Endodermal cell (in vitro differentiated cells): Measurements from ENCODE around the gene HSPG2. TPM values are rescaled to one million over a fixed set of nuclear protein-coding genes. Genes with fewer than 3 reads are reported as not detected.

ENCODE experiments used
- DNase-seq: peaks from one replicate; pipeline ENCODE4 v3.0.0-alpha.2; 2017
- H3K27ac ChIP-seq: 2 replicates; pipeline ENCODE4 v1.5.1; 2013; ENCODE audit warnings: mild to moderate bottlenecking, low read depth, low read length, moderate library complexity
- H3K27me3 ChIP-seq: 2 replicates; pipeline ENCODE4 v1.6.1; 2013; ENCODE audit warnings: mild to moderate bottlenecking, low read length, moderate library complexity; ENCODE audit not compliant: insufficient read depth, control insufficient read depth, poor library complexity, severe bottlenecking
- H3K36me3 ChIP-seq: 2 replicates; pipeline ENCODE4 v1.7.0; 2013; ENCODE audit warnings: mild to moderate bottlenecking, low read length, moderate library complexity; ENCODE audit not compliant: control insufficient read depth, insufficient read depth
- H3K4me1 ChIP-seq: one replicate; pipeline ENCODE4 v1.7.0; 2013; ENCODE audit warnings: low read length; ENCODE audit not compliant: control insufficient read depth, insufficient read depth
- H3K4me3 ChIP-seq: 2 replicates; pipeline ENCODE4 v1.5.1; 2013; ENCODE audit warnings: mild to moderate bottlenecking, low read length, moderate library complexity
- H3K9ac ChIP-seq: 2 replicates; pipeline ENCODE4 v1.6.1; 2013; ENCODE audit warnings: mild to moderate bottlenecking, low read length, moderate library complexity; ENCODE audit not compliant: poor library complexity, severe bottlenecking; ENCODE audit errors: extremely low read depth
- H3K9me3 ChIP-seq: 2 replicates; pipeline ENCODE4 v1.6.1; 2013; ENCODE audit warnings: mild to moderate bottlenecking, low read length, moderate library complexity; ENCODE audit not compliant: control insufficient read depth
- H3K27ac Mint-ChIP-seq: 2 replicates; pipeline ENCODE4 v1.8.0; 2020; ENCODE audit warnings: mixed read lengths
- H3K27me3 Mint-ChIP-seq: 2 replicates; pipeline ENCODE4 v1.8.0; 2021; ENCODE audit warnings: mild to moderate bottlenecking, mixed read lengths; ENCODE audit not compliant: insufficient read depth
- H3K36me3 Mint-ChIP-seq: 2 replicates; pipeline ENCODE4 v1.8.0; 2020; ENCODE audit warnings: low read depth, mixed read lengths
- H3K4me1 Mint-ChIP-seq: 2 replicates; pipeline ENCODE4 v1.8.0; 2020; ENCODE audit warnings: mixed read lengths
- H3K4me3 Mint-ChIP-seq: 2 replicates; pipeline ENCODE4 v1.8.0; 2020; ENCODE audit warnings: mild to moderate bottlenecking, moderate library complexity, mixed read lengths
- H3K9me3 Mint-ChIP-seq: 2 replicates; pipeline ENCODE4 v1.8.0; 2020; ENCODE audit warnings: mild to moderate bottlenecking, mixed read lengths
- WGBS, 2 experiments: methylation state at CpG; one replicate each; pipeline versions ENCODE4 v1.1.5 to v1.1.7; 2013; ENCODE audit warnings: missing lambda C conversion rate in 2 of 2, mixed read lengths in 1 of 2; ENCODE audit not compliant: insufficient coverage in 1 of 2, insufficient read length in 1 of 2; 5-methylcytosine and 5-hydroxymethylcytosine counted together
- total RNA-seq, 2 donors: library from RNA; stranded (reverse); fragmentation: NEBNext Ultra II Directional in 1 of 2; extraction: Animal tissue kit (Norgen Biotek cat#: 25700) in 1 of 2; gene quantifications; 2 replicates in 1 of 2; 3 replicates in 1 of 2; pipeline ENCODE4 v1.2.1, GENCODE V29; 2021
- TF ChIP-seq, protein P1 (sequence below): fragments of 200-600 bp; sonication (generic); conservative IDR thresholded peaks from 2 replicates; pipeline ENCODE4 v1.5.0; 2021; ENCODE audit warnings: antibody characterized with exemption, mild to moderate bottlenecking

Gene HSPG2
- total RNA-seq, 2 donors from 2014 or later: 222 to 227 TPM

DNA sequence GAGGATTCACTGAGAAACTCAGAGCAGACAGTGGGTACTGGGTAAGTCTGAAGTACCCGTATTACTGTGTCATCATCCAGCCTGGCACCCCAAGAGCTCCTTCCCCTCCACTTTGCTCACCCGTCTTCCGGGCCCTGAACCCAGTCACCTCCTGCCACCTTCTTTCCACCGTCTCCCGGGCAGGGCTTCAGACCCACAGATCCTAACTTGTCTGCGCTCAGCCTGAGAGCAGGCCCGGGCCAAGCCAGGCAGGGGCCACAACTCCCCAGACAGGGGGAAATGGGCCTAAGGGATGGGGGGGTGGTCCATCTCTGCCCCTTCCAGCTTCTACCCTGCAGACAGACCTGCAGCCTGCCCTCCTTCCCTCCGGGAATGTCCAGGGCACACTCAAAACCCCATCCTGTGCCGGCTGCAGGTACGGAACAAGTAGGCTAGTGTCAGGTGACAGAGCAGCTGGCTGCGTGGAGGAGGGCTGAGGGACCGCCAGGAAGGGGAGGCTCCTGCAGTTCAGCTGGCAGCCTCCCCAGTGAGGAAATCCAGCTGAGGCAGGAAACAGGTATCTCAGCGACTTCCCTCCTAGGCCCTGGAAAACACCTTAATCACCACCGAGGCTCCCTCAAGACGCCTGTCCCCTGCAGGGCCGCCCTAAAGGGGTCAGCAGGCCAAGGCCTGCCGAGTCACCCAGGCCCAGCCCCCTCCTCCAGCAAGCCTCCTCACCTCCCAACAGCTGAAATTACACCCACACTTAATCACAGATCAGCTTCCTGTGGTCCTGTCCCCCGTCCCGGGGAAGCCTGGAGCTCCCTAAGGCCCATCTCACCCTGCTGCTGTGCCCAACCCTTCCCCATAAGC, 3.5 kb downstream of the HSPG2 start:
- 40 to 63% methylated on average over 5 to 19 of the region's 19 CpGs for WGBS, 2 experiments
- peaks cover 49% of the 10 kb centered on the region for H3K4me1 Mint-ChIP-seq
- DNase-seq: peak; percentile 85
- H3K4me1 ChIP-seq: peaks cover 18% of the 10 kb centered on the region
- H3K9ac ChIP-seq: peak overlapping the region; percentile 47
- peaks cover 23% of the 10 kb centered on the region for H3K36me3 Mint-ChIP-seq
- H3K9me3 Mint-ChIP-seq: no peaks in the 10 kb centered on the region
- peak overlapping the region; percentile 85 for H3K4me3 ChIP-seq
- H3K9me3 ChIP-seq: no peaks in the 10 kb centered on the region
- no peaks in the 10 kb centered on the region for H3K27me3 Mint-ChIP-seq
- H3K4me3 Mint-ChIP-seq: peak overlapping the region; percentile 65
- H3K27me3 ChIP-seq: no peaks in the 10 kb centered on the region
- H3K36me3 ChIP-seq: peaks cover 49% of the 10 kb centered on the region
- TF ChIP-seq, protein P1, sequence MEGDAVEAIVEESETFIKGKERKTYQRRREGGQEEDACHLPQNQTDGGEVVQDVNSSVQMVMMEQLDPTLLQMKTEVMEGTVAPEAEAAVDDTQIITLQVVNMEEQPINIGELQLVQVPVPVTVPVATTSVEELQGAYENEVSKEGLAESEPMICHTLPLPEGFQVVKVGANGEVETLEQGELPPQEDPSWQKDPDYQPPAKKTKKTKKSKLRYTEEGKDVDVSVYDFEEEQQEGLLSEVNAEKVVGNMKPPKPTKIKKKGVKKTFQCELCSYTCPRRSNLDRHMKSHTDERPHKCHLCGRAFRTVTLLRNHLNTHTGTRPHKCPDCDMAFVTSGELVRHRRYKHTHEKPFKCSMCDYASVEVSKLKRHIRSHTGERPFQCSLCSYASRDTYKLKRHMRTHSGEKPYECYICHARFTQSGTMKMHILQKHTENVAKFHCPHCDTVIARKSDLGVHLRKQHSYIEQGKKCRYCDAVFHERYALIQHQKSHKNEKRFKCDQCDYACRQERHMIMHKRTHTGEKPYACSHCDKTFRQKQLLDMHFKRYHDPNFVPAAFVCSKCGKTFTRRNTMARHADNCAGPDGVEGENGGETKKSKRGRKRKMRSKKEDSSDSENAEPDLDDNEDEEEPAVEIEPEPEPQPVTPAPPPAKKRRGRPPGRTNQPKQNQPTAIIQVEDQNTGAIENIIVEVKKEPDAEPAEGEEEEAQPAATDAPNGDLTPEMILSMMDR: no peak
- H3K27ac ChIP-seq: no peak overlapping the region
- peak overlapping the region; percentile 93 for H3K27ac Mint-ChIP-seq

DNA sequence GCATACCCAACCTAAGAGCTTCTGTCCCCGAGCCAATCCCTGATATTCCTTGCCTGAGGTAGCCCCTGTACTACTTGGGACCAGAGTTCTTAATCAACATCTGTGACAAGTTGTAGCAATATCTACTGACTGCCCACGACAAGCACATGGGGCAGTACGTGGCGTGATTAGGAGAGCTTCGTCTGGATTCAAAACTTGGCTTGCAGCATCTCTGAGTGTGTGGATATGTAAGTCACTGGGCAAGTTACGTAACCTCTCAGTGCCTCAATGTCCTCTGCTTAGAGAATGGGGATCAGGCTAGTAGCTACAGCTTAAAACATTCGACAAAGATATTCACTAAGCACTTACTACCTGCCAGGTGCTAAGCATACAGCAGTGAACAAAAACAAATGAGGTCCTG, 5.0 kb downstream of the HSPG2 start:
- H3K4me3 ChIP-seq: peak overlapping the region; percentile 32
- TF ChIP-seq, protein P1: no peak
- peaks cover 21% of the 10 kb centered on the region for H3K4me1 ChIP-seq
- H3K27me3 ChIP-seq: no peaks in the 10 kb centered on the region
- H3K9me3 ChIP-seq: no peaks in the 10 kb centered on the region
- Mint-ChIP-seq H3K9me3 (no peaks in the 10 kb centered on the region), H3K27ac (peak overlapping the region; percentile 62), H3K27me3 (no peaks in the 10 kb centered on the region), H3K4me1 (peaks cover 49% of the 10 kb centered on the region), H3K4me3 (no peak overlapping the region), H3K36me3 (peaks cover 27% of the 10 kb centered on the region)
- H3K9ac ChIP-seq: no peak overlapping the region
- no peak for DNase-seq
- 89 to 93% methylated on average over 6 to 7 of the region's 7 CpGs for WGBS, 2 experiments
- peaks cover 62% of the 10 kb centered on the region for H3K36me3 ChIP-seq
- H3K27ac ChIP-seq: no peak overlapping the region

DNA sequence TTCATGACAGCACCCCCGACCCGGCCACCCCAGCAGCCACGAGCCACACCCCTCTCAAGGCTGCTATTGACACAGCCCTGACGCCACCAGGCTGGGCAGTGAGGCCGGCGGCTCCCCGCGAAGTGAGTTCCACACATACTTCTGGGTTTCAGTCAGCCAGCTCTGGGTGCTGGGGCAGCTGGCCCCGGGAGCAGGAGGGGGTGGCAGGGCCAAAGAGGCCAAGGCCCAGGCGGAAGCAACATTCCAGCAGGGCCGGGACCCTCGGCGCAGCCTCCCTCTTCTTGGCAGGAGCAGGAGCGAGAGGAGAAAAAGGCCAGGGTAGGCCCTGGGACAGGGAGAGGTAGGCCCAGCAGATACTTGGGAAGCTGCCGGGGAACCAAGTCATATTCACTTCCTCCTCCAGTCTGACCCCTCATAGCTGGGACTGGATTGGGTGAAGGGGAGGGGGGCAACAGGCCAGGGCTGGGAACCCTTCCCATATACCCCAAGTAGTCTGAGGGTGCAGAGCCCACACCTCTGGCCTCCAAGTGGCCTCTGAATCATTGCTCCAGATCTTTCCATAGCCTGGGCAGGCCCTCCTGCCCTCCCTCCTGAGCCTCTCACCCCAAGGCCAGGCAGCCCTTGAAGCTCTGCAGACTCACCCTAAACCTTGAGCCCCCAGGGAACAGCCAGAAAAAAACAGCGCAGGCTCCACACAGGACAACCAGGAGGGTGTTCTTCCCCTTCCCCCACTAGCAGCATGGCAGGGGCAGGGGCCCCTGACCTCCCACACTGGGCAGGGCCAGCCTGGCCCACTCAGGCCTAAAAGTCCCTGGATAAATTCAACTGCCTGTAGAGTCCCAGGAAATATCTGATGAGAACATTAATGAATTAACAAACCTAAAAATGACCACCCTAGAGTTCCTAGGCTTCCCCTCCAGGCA, 5.7 kb downstream of the HSPG2 start:
- no peak overlapping the region for H3K27ac ChIP-seq
- no peaks in the 10 kb centered on the region for H3K9me3 ChIP-seq
- Mint-ChIP-seq H3K4me3 (no peak overlapping the region), H3K4me1 (peaks cover 51% of the 10 kb centered on the region), H3K27ac (peak overlapping the region; percentile 62), H3K9me3 (no peaks in the 10 kb centered on the region), H3K27me3 (no peaks in the 10 kb centered on the region), H3K36me3 (peaks cover 27% of the 10 kb centered on the region)
- TF ChIP-seq, protein P1: no peak
- H3K9ac ChIP-seq: no peak overlapping the region
- H3K27me3 ChIP-seq: no peaks in the 10 kb centered on the region
- H3K4me3 ChIP-seq: peak overlapping the region; percentile 32
- peaks cover 63% of the 10 kb centered on the region for H3K36me3 ChIP-seq
- 89 to 92% methylated on average over 11 to 16 of the region's 16 CpGs for WGBS, 2 experiments
- peak; percentile 74 for DNase-seq
- H3K4me1 ChIP-seq: peaks cover 21% of the 10 kb centered on the region
